Activated B cell treated with CpG ODN at 0.5 μM for 24 hours (primary cell): ENCODE results near the gene HK2. TPM values are rescaled to one million over a fixed set of nuclear protein-coding genes. Genes with fewer than 3 reads are reported as not detected.

ENCODE experiments used
- ATAC-seq: fragments of 200-7000 bp; cut with Tn5 transposase; one replicate; pipeline ENCODE4 v1.10.0; 2021; ENCODE audit warnings: low read depth, mild to moderate bottlenecking, moderate library complexity
- CTCF ChIA-PET: fragments of 350-600 bp; sonication (Branson Sonifier 250); formaldehyde crosslinking; loops from one replicate; lab custom pipeline; 2021; ENCODE audit warnings: antibody characterized with exemption; lab: Charles Lee
- POLR2A ChIA-PET: fragments of 350-600 bp; sonication (Branson Sonifier 250); formaldehyde crosslinking; loops from one replicate; lab custom pipeline; 2021; ENCODE audit warnings: antibody characterized with exemption; lab: Charles Lee
- DNase-seq: peaks from one replicate; pipeline ENCODE4 v3.0.0; 2022
- H3K27ac Mint-ChIP-seq: one replicate; pipeline ENCODE4 v1.8.0; 2020; ENCODE audit warnings: mixed read lengths
- H3K27me3 Mint-ChIP-seq: one replicate; pipeline ENCODE4 v1.8.0; 2021; ENCODE audit warnings: mixed read lengths
- H3K36me3 Mint-ChIP-seq: one replicate; pipeline ENCODE4 v1.8.0; 2021; ENCODE audit warnings: low read depth, mixed read lengths
- H3K4me1 Mint-ChIP-seq: one replicate; pipeline ENCODE4 v1.8.0; 2021; ENCODE audit warnings: mixed read lengths
- H3K4me3 Mint-ChIP-seq: one replicate; pipeline ENCODE4 v1.8.0; 2020; ENCODE audit warnings: mild to moderate bottlenecking, mixed read lengths
- H3K9me3 Mint-ChIP-seq: one replicate; pipeline ENCODE4 v1.8.0; 2020; ENCODE audit warnings: mixed read lengths
- intact Hi-C: fragments of 100-400 bp; cut with micrococcal nuclease; formaldehyde crosslinking; loops from one replicate; pipeline ENCODE4 v1.15.1; 2024
- total RNA-seq: library from RNA; stranded (reverse); gene quantifications from 2 replicates; pipeline ENCODE4 v1.2.3, GENCODE V29; 2022
- TF ChIP-seq, protein P1 (sequence below): fragments of 200-600 bp; IDR thresholded peaks from one replicate; pipeline ENCODE4 v1.8.0; 2022; ENCODE audit warnings: antibody characterized with exemption, mild to moderate bottlenecking

HK2 gene
- total RNA-seq, 1 donor from 2014 or later, result 15.3 TPM

DNA sequence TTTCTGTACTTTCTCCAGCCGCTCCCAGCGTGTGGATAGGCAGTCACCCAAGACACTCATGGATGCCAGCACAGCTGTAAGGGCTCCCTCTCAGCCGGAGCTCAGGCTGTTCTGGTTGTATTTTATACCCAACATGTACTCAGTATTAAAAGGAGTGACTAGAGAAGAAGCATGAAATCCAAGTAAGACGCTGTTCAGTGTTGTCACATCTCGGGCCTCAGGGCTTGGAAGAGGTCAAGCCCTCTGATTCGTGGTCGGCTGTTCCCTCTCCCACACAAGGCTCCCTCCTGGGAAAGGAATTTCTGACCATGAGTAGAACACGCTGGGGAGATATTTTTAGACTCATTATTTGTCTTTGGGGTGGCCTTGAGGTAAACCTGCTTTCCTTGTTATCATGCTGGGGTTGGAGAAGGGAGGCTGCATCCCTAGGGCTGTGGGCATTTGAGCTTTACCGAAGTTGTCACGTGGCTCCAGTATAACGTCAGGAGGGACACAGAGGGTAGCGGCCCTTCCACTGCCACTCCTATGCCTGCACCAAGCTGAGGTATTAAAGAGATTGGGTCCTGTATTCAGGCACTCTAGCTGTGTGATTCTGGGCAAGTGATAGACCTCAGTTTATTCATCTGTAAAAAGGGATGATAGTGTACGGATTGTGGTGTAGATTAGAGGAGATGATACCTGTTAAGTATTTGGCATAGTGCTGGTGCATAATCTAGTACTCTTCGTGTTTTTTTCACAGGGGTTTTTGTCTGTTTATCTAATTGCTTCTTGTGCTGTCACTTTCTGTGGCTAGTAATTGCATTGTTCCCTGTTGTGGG lies 34.1 kb downstream of the HK2 start:
- ATAC-seq (no peak), DNase-seq (no peak)
- H3K4me3 Mint-ChIP-seq, result no peak overlapping the region
- H3K4me1 Mint-ChIP-seq, result peaks cover 35% of the 10 kb centered on the region
- CTCF ChIA-PET, result interaction anchor here (1.9 kb wide), 1 partner anchor 153 kb away, joined by 9 read pairs; no protein-coding TSS in a partner anchor
- H3K27me3 Mint-ChIP-seq, result no peaks in the 10 kb centered on the region
- peaks cover 29% of the 10 kb centered on the region for H3K36me3 Mint-ChIP-seq
- intact Hi-C loops, result loop anchor here (2.0 kb wide), 1 partner anchor 31 kb away; no protein-coding TSS in a partner anchor
- H3K27ac Mint-ChIP-seq, result no peak overlapping the region
- POLR2A ChIA-PET, result interaction anchor here (0.6 kb wide), 1 partner anchor 31 kb away, joined by 6 read pairs; no protein-coding TSS in a partner anchor
- H3K9me3 Mint-ChIP-seq, result no peaks in the 10 kb centered on the region
- TF ChIP-seq, protein P1, sequence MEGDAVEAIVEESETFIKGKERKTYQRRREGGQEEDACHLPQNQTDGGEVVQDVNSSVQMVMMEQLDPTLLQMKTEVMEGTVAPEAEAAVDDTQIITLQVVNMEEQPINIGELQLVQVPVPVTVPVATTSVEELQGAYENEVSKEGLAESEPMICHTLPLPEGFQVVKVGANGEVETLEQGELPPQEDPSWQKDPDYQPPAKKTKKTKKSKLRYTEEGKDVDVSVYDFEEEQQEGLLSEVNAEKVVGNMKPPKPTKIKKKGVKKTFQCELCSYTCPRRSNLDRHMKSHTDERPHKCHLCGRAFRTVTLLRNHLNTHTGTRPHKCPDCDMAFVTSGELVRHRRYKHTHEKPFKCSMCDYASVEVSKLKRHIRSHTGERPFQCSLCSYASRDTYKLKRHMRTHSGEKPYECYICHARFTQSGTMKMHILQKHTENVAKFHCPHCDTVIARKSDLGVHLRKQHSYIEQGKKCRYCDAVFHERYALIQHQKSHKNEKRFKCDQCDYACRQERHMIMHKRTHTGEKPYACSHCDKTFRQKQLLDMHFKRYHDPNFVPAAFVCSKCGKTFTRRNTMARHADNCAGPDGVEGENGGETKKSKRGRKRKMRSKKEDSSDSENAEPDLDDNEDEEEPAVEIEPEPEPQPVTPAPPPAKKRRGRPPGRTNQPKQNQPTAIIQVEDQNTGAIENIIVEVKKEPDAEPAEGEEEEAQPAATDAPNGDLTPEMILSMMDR, result no peak

DNA sequence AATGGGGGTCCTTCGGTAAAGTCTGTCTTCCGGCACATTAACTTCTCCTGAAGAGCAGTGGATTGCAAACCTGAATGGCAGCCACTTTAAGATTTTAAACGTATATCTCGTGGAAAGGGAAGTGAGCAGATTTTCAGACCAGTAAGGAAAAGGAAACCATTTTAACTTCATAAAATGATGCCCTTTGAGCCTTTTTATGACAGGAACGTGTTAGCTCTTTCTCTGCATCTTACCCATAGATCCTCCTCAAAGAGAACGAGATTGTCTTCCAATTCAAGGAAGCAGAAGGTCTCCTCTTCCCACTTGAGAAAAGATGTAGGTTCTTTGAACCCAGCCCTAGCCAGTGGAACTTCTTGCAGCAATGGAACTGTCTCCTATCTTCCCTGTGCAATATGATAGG lies 35.6 kb downstream of the HK2 start:
- intact Hi-C loops, result loop anchor here (2.0 kb wide), 1 partner anchor 33 kb away; no protein-coding TSS in a partner anchor
- Mint-ChIP-seq H3K27me3 (no peaks in the 10 kb centered on the region), H3K4me1 (peaks cover 25% of the 10 kb centered on the region), H3K4me3 (no peak overlapping the region), H3K9me3 (no peaks in the 10 kb centered on the region), H3K27ac (no peak overlapping the region), H3K36me3 (peaks cover 43% of the 10 kb centered on the region)
- ChIA-PET CTCF (interaction anchor here (1.9 kb wide), 1 partner anchor 155 kb away, joined by 9 read pairs; no protein-coding TSS in a partner anchor), POLR2A (no interaction called here)
- DNase-seq (no peak), ATAC-seq (no peak)
- TF ChIP-seq, protein P1, result no peak

DNA sequence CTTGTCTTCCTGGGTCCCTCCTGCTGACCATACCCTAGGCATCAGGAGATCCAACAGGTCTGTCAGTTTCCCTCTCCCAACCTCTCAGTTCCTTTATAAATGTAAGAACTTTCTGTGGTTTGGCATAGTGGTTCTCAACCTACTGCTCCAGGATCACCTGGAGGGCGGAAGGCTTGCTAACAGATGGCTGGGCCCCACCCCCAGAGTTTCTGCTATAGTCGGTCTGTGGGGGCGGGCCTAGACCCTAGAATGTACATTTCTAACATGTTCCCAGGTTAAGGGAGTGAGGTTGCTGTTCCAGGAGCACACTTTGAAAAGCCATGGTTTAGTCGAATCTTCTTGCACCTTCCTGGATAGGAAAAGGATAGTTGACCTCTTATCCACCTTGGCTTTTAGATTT lies 37.0 kb downstream of the HK2 start:
- CTCF ChIA-PET, result no interaction called here
- H3K27ac Mint-ChIP-seq, result no peak overlapping the region
- H3K4me3 Mint-ChIP-seq, result no peak overlapping the region
- ATAC-seq, result no peak
- DNase-seq, result no peak
- POLR2A ChIA-PET, result no interaction called here
- peaks cover 18% of the 10 kb centered on the region for H3K4me1 Mint-ChIP-seq
- no peaks in the 10 kb centered on the region for H3K9me3 Mint-ChIP-seq
- no peaks in the 10 kb centered on the region for H3K27me3 Mint-ChIP-seq
- TF ChIP-seq, protein P1, result no peak
- intact Hi-C loops, result loop anchor here (5.0 kb wide), 1 partner anchor 269 kb away; no protein-coding TSS in a partner anchor
- H3K36me3 Mint-ChIP-seq, result peaks cover 48% of the 10 kb centered on the region

DNA sequence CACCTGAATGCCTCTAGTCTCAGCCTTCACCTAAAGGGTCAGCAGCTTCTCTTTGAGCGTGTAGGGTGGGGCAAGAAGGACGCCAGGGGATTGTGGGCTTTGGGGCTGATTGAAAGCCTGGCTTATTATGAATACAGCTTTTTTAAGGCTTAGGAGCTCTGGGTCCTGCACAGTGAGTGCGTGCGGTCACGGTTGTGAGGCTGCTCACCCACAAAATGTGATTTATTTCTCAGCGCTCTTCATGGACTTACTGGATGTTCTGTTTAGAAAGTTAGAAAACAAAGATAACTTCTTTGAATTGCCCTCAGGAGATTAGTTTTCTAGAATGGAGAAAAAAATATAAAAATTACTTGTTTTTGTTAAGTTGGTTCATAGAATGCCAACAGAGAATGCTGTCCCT lies 37.5 kb downstream of the HK2 start:
- H3K4me3 Mint-ChIP-seq, result no peak overlapping the region
- ChIA-PET POLR2A (no interaction called here), CTCF (interaction anchor here (0.9 to 8.8 kb wide), 2 partner anchors 156 to 177 kb away, joined by 3 to 158 read pairs; no protein-coding TSS in a partner anchor)
- H3K9me3 Mint-ChIP-seq, result no peaks in the 10 kb centered on the region
- H3K27ac Mint-ChIP-seq, result no peak overlapping the region
- intact Hi-C loops, result loop anchor here (5.0 kb wide), 1 partner anchor 269 kb away; no protein-coding TSS in a partner anchor
- no peaks in the 10 kb centered on the region for H3K27me3 Mint-ChIP-seq
- DNase-seq (no peak), ATAC-seq (no peak)
- TF ChIP-seq, protein P1, result no peak
- H3K36me3 Mint-ChIP-seq, result peaks cover 53% of the 10 kb centered on the region
- peaks cover 14% of the 10 kb centered on the region for H3K4me1 Mint-ChIP-seq

DNA sequence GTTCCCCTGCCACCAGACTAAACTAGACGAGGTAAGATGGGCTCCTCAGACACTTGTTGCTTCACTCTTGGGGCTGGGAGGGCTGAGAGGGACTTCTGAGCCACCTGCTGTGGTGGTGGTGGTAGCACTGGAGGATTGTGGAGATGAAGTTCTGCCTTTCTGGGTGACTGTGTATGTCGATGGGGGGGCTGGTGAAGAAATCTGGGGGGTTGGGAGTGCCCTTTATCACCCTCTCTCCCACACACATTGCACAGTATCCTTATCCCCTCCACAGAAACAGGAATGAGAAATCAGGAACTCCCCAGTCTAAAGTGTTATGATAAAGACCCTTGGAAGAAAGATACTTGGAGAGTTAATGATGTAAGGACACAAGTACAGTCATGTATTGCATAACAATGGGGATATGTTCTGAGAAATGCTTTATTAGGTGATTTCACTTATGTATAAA lies 38.5 kb downstream of the HK2 start:
- Mint-ChIP-seq H3K27me3 (no peaks in the 10 kb centered on the region), H3K4me1 (peaks cover 9% of the 10 kb centered on the region), H3K27ac (no peak overlapping the region), H3K4me3 (no peak overlapping the region), H3K36me3 (peaks cover 59% of the 10 kb centered on the region), H3K9me3 (no peaks in the 10 kb centered on the region)
- TF ChIP-seq, protein P1, result no peak
- POLR2A ChIA-PET, result no interaction called here
- CTCF ChIA-PET, result interaction anchor here (0.9 to 8.8 kb wide), 4 partner anchors 36 to 181 kb away, joined by 3 to 158 read pairs (median 20); no protein-coding TSS in a partner anchor
- DNase-seq (no peak), ATAC-seq (no peak)
- intact Hi-C loops, result loop anchor here (5.0 kb wide), 1 partner anchor 270 kb away; no protein-coding TSS in a partner anchor
